HG03575 (cell line): ENCODE measurements around the gene TMEM184B.

Experiments
- ATAC-seq: cut with Tn5 transposase; IDR thresholded peaks from one replicate; pipeline ENCODE4 v1.9.1; 2021; ENCODE audit not compliant: unreplicated experiment, insufficient number of reproducible peaks, low FRiP score; ENCODE audit errors: extremely low read depth

Gene TMEM184B

GRCh38 chr22:38286915-38287669 lies 14.3 kb upstream of the TMEM184B start:
- ATAC-seq, result no peak

- ATAC-seq, result no peak
Observed at GRCh38 chr22:38285018-38285417, 12.2 kb upstream of the TMEM184B start.

GRCh38 chr22:38284042-38284402 lies 11.2 kb upstream of the TMEM184B start:
- ATAC-seq, result no peak

GRCh38 chr22:38282397-38282796 lies 9.6 kb upstream of the TMEM184B start:
- no peak for ATAC-seq

GRCh38 chr22:38276166-38276565 lies 3.4 kb upstream of the TMEM184B start:
- no peak for ATAC-seq

- ATAC-seq, result no peak
Observed at GRCh38 chr22:38273135-38273826, 471 bp upstream of the TMEM184B start.

GRCh38 chr22:38271927-38272372 lies 860 bp downstream of the TMEM184B start:
- ATAC-seq, result no peak

GRCh38 chr22:38271101-38271500 lies 1.7 kb downstream of the TMEM184B start:
- no peak for ATAC-seq

GRCh38 chr22:38270091-38270992 lies 2.5 kb downstream of the TMEM184B start:
- ATAC-seq, result no peak

GRCh38 chr22:38269466-38269865 lies 3.3 kb downstream of the TMEM184B start:
- no peak for ATAC-seq

GRCh38 chr22:38267086-38267485 lies 5.7 kb downstream of the TMEM184B start:
- no peak for ATAC-seq

GRCh38 chr22:38266120-38266519 lies 6.7 kb downstream of the TMEM184B start:
- no peak for ATAC-seq

GRCh38 chr22:38264322-38264843 lies 8.4 kb downstream of the TMEM184B start:
- no peak for ATAC-seq

GRCh38 chr22:38262051-38262795 lies 10.6 kb downstream of the TMEM184B start:
- no peak for ATAC-seq

- ATAC-seq, result no peak
Observed at GRCh38 chr22:38260761-38261681, 11.8 kb downstream of the TMEM184B start.

- no peak for ATAC-seq
Observed at GRCh38 chr22:38259370-38259769, 13.4 kb downstream of the TMEM184B start.

- ATAC-seq, result no peak
Observed at GRCh38 chr22:38258895-38259294, 13.9 kb downstream of the TMEM184B start.
